NCI-H187 treated with DMSO at 0.1 percent for 48 hours (cell line): ENCODE results near the gene PRDX3.
"Not testable (repeated sequence)": the region's sequence is repeated elsewhere in the genome, so short reads cannot be mapped to it uniquely, and the experiment has no call there.

ENCODE experiments used
- DNase-seq: peaks from one replicate; lab custom pipeline; 2025; lab: John Stamatoyannopoulos, UW

The PRDX3 gene

GRCh38 chr10:119206603-119207365 lies 28.2 kb upstream of the PRDX3 start:
- DNase-seq, result no peak

GRCh38 chr10:119205894-119206602 lies 27.4 kb upstream of the PRDX3 start:
- DNase-seq, result no peak

GRCh38 chr10:119203006-119203405 lies 24.4 kb upstream of the PRDX3 start:
- no peak for DNase-seq

GRCh38 chr10:119201233-119201632 lies 22.6 kb upstream of the PRDX3 start:
- DNase-seq, result no peak

- no peak for DNase-seq
These were observed 20.8 kb upstream of the PRDX3 start for GRCh38 chr10:119199231-119199992.

GRCh38 chr10:119198438-119198837 lies 19.8 kb upstream of the PRDX3 start:
- no peak for DNase-seq

- no peak for DNase-seq
These were observed 19.3 kb upstream of the PRDX3 start for GRCh38 chr10:119197921-119198320.

GRCh38 chr10:119191881-119192280 lies 13.3 kb upstream of the PRDX3 start:
- DNase-seq, result no peak

- DNase-seq, result no peak
These were observed 12.6 kb upstream of the PRDX3 start for GRCh38 chr10:119190954-119191785.

GRCh38 chr10:119190353-119190752 lies 11.7 kb upstream of the PRDX3 start:
- DNase-seq, result no peak

GRCh38 chr10:119189811-119190282 lies 11.2 kb upstream of the PRDX3 start:
- DNase-seq, result no peak

GRCh38 chr10:119183664-119184412 lies 5.2 kb upstream of the PRDX3 start:
- no peak for DNase-seq

- not testable (repeated sequence) for DNase-seq
These were observed 2.3 kb upstream of the PRDX3 start for GRCh38 chr10:119180850-119181400.

GRCh38 chr10:119177708-119178371 lies 772 bp downstream of the PRDX3 start:
- no peak for DNase-seq

- no peak for DNase-seq
These were observed 2.4 kb downstream of the PRDX3 start for GRCh38 chr10:119176166-119176565.

GRCh38 chr10:119174109-119174508 lies 4.5 kb downstream of the PRDX3 start:
- DNase-seq, result no peak

- no peak for DNase-seq
These were observed 11.6 kb downstream of the PRDX3 start for GRCh38 chr10:119167041-119167440.

GRCh38 chr10:119166564-119166963 lies 12.0 kb downstream of the PRDX3 start:
- no peak for DNase-seq

- no peak for DNase-seq
These were observed 12.5 kb downstream of the PRDX3 start for GRCh38 chr10:119166118-119166500.
